Parathyroid adenoma (tissue), 2 donors: ENCODE results near the gene IMMP2L.

Source experiments
- H2AFZ ChIP-seq: fragments of 300-600 bp; sonication (generic); one replicate; pipeline ENCODE4 v1.7.0; 2017; ENCODE audit warnings: antibody characterized with exemption, mild to moderate bottlenecking
- H3K27ac ChIP-seq: fragments of 300-600 bp; sonication (generic); one replicate; pipeline ENCODE4 v1.7.0; 2017
- H3K27me3 ChIP-seq: fragments of 300-600 bp; sonication (generic); one replicate; pipeline ENCODE4 v1.7.0; 2017; ENCODE audit warnings: low read length; ENCODE audit not compliant: control insufficient read depth, insufficient read depth
- H3K36me3 ChIP-seq: fragments of 300-600 bp; sonication (generic); one replicate; pipeline ENCODE4 v1.7.0; 2017; ENCODE audit warnings: low read length; ENCODE audit not compliant: control insufficient read depth, insufficient read depth
- H3K4me1 ChIP-seq: fragments of 300-600 bp; sonication (generic); one replicate; pipeline ENCODE4 v1.7.0; 2017; ENCODE audit warnings: control low read depth
- H3K4me2 ChIP-seq: fragments of 300-600 bp; sonication (generic); one replicate; pipeline ENCODE4 v1.7.0; 2017; ENCODE audit warnings: low read length
- H3K4me3 ChIP-seq: fragments of 300-600 bp; sonication (generic); one replicate; pipeline ENCODE4 v1.7.0; 2017; ENCODE audit warnings: low read depth, low read length
- H3K79me2 ChIP-seq: fragments of 300-600 bp; sonication (generic); one replicate; pipeline ENCODE4 v1.7.0; 2017; ENCODE audit warnings: control low read depth
- H3K9ac ChIP-seq: fragments of 300-600 bp; sonication (generic); one replicate; pipeline ENCODE4 v1.7.0; 2017; ENCODE audit warnings: mild to moderate bottlenecking
- H3K9me3 ChIP-seq: fragments of 300-600 bp; sonication (generic); one replicate; pipeline ENCODE4 v1.7.0; 2017; ENCODE audit warnings: low read length; ENCODE audit not compliant: control insufficient read depth
- CTCF ChIP-seq: fragments of 300-600 bp; sonication (generic); IDR thresholded peaks from one replicate; pipeline ENCODE4 v1.7.0; 2017; ENCODE audit warnings: antibody characterized with exemption, mild to moderate bottlenecking
- donor health status: primary hyperparathyroidism.

IMMP2L gene

GRCh38 chr7:110974441-110974840, 587.9 kb downstream of the IMMP2L start:
- no peak overlapping the region for H3K4me2 ChIP-seq
- no peaks in the 10 kb centered on the region for H3K27me3 ChIP-seq
- H3K9me3 ChIP-seq = no peaks in the 10 kb centered on the region
- no peak overlapping the region for H2AFZ ChIP-seq
- TF ChIP-seq CTCF = no peak
- no peaks in the 10 kb centered on the region for H3K4me1 ChIP-seq
- H3K27ac ChIP-seq = no peak overlapping the region
- H3K79me2 ChIP-seq = no peaks in the 10 kb centered on the region
- H3K36me3 ChIP-seq = no peaks in the 10 kb centered on the region
- H3K4me3 ChIP-seq = no peak overlapping the region
- no peak overlapping the region for H3K9ac ChIP-seq

DNA sequence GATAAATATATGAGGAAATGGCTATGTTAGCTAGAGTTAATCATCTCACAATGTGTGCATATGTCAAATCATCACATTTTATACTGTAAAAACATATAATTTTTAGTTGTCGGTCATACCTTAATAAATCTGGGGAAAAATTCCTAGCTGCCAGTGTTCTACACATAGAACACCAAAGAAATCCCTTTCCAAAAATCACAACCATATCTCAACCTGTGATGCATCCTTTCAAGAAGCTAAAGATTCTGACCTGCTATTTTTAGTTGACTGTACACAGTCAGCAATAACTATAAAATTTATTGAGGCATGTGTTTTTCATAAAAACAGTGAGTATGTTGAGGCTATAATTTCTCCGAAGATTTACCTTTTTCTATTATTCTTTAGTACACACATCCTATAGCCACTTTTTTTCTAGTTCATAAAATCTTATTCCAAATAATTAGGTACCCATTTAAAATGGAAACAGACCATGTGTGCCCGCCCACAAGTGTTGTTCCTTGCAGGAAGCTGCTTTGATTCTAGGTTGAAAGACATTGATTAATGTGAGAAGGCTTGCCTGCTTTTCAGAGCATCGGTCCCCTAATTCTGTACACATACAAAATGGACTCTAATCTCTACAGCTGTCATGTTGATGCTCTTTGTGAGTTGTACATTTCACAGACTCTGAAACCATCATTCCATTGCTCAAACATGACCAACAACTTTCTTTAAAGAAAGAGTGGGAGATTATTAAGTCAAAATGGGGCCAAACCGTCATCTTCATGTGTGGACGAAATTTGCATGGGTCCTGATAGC, 588.9 kb downstream of the IMMP2L start:
- Histone ChIP-seq H3K9ac (no peak overlapping the region), H3K4me3 (no peak overlapping the region), H2AFZ (no peak overlapping the region), H3K4me2 (no peak overlapping the region), H3K79me2 (no peaks in the 10 kb centered on the region), H3K4me1 (no peaks in the 10 kb centered on the region), H3K27me3 (no peaks in the 10 kb centered on the region), H3K36me3 (no peaks in the 10 kb centered on the region), H3K27ac (no peak overlapping the region), H3K9me3 (no peaks in the 10 kb centered on the region)
- no peak for TF ChIP-seq CTCF

- no peak overlapping the region for H3K27ac ChIP-seq
- H3K79me2 ChIP-seq = no peaks in the 10 kb centered on the region
- no peak overlapping the region for H2AFZ ChIP-seq
- H3K4me2 ChIP-seq = no peak overlapping the region
- no peaks in the 10 kb centered on the region for H3K4me1 ChIP-seq
- no peak overlapping the region for H3K4me3 ChIP-seq
- no peak overlapping the region for H3K9ac ChIP-seq
- H3K27me3 ChIP-seq = no peaks in the 10 kb centered on the region
- no peaks in the 10 kb centered on the region for H3K9me3 ChIP-seq
- H3K36me3 ChIP-seq = no peaks in the 10 kb centered on the region
- no peak for TF ChIP-seq CTCF
Observed at GRCh38 chr7:110964775-110965174, 597.5 kb downstream of the IMMP2L start.

GRCh38 chr7:110962826-110963225, 599.5 kb downstream of the IMMP2L start:
- TF ChIP-seq CTCF = no peak
- no peak overlapping the region for H3K4me2 ChIP-seq
- no peaks in the 10 kb centered on the region for H3K9me3 ChIP-seq
- no peaks in the 10 kb centered on the region for H3K79me2 ChIP-seq
- no peaks in the 10 kb centered on the region for H3K27me3 ChIP-seq
- H3K4me3 ChIP-seq = no peak overlapping the region
- no peak overlapping the region for H2AFZ ChIP-seq
- no peaks in the 10 kb centered on the region for H3K4me1 ChIP-seq
- H3K36me3 ChIP-seq = no peaks in the 10 kb centered on the region
- H3K27ac ChIP-seq = no peak overlapping the region
- no peak overlapping the region for H3K9ac ChIP-seq

DNA sequence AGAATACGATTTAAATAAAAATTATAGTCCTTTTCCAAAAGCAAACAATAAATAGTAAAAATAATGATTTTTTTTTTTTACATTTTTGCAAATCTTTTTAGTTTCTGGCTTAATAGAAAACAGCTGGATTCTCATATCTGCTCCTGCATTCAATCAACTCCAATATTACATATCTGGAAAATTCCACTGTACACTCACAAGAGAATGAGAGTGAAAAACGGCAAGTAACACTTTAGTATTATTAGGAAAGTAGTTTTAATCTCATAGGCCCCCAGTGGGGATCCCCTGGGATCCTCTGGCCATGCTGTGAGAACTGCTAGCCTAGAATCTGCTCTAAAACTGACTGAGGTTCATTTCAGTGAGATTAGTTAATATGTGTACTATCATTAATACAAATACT, 599.9 kb downstream of the IMMP2L start:
- Histone ChIP-seq H3K4me2 (no peak overlapping the region), H3K4me1 (no peaks in the 10 kb centered on the region), H3K79me2 (no peaks in the 10 kb centered on the region), H3K9ac (no peak overlapping the region), H3K4me3 (no peak overlapping the region), H3K36me3 (no peaks in the 10 kb centered on the region), H2AFZ (no peak overlapping the region), H3K27ac (no peak overlapping the region), H3K9me3 (no peaks in the 10 kb centered on the region), H3K27me3 (no peaks in the 10 kb centered on the region)
- TF ChIP-seq CTCF = no peak
